WERI-Rb-1 (cell line): Measurements from ENCODE around the gene EFCAB8.
A peak's percentile ranks its signal among the peaks of the same experiment; 100 is the strongest.
"Not testable (repeated sequence)": the region's sequence is repeated elsewhere in the genome, so short reads cannot be mapped to it uniquely, and the experiment has no call there.

Experiments
- DNase-seq: peaks from one replicate; pipeline ENCODE4 v3.0.0-alpha.2; 2020
- H3K27ac ChIP-seq: fragments of 250-450 bp; sonication (Bioruptor Pico); 2 replicates; pipeline ENCODE4 v1.5.1; 2020; ENCODE audit warnings: mild to moderate bottlenecking, moderate library complexity
- H3K27me3 ChIP-seq: fragments of 250-450 bp; sonication (Bioruptor Pico); 2 replicates; pipeline ENCODE4 v1.5.1; 2021; ENCODE audit warnings: mild to moderate bottlenecking, low read depth, moderate library complexity; ENCODE audit not compliant: insufficient read depth, severe bottlenecking
- H3K36me3 ChIP-seq: fragments of 250-450 bp; sonication (Bioruptor Pico); 2 replicates; pipeline ENCODE4 v1.5.1; 2020; ENCODE audit warnings: mild to moderate bottlenecking, moderate library complexity
- H3K4me3 ChIP-seq: 2 replicates; pipeline ENCODE4 v1.5.1; 2011; ENCODE audit warnings: low read depth, mild to moderate bottlenecking, control low read depth, low read length
- H3K9me3 ChIP-seq: fragments of 250-450 bp; sonication (Bioruptor Pico); 2 replicates; pipeline ENCODE4 v1.5.1; 2021; ENCODE audit warnings: mild to moderate bottlenecking, moderate library complexity; ENCODE audit not compliant: severe bottlenecking
- CTCF ChIP-seq: IDR thresholded peaks from 2 replicates; pipeline ENCODE4 v1.5.1; 2011; ENCODE audit warnings: low read depth, mild to moderate bottlenecking, control low read depth, inconsistent platforms, low read length

EFCAB8 gene

DNA sequence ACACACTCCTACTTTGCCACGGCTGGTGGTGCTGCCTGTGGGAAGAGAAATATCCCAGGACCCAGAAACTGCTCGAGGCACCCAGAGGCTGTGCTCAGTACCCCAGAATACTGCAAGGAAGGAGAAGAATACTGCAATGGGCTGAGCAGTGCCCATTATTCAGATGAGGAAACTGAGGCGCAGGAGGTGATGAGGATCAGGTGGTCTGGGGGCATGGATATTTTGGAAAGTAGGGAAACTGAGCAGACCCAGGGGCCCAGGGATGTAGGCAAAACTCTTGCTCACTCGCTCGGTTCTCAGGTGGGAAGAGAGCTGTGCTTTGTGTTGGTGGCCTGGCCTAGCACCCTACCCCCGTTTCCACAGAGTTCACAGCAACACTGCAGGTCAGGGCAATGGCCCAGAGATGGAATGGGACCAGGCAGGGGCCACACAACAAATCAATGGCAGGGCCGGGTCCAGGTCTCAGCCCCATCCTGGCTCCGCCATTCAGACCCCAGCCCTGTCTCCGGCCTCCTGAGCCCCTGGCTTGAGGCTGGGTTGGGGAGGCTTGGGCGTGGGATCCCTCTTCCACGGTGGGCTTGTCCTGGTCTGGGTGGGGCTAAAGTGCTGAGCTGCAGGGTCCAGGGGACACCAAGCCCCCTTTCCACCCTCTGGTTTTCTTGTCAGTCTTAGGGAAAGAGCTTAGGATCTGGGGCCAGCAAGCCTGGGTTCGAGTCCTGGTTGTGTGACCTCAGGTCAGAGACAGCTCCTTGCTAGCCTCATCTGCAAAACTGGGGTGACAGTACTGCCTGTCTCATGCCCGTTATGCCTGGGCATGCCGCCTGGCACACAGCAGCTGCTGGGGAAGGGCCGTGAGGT lies 111.6 kb downstream of the EFCAB8 start:
- no peaks in the 10 kb centered on the region for H3K9me3 ChIP-seq
- H3K27me3 ChIP-seq: no peaks in the 10 kb centered on the region
- no peak for TF ChIP-seq CTCF
- H3K4me3 ChIP-seq: no peak overlapping the region
- H3K27ac ChIP-seq: no peak overlapping the region
- no peak for DNase-seq
- H3K36me3 ChIP-seq: no peaks in the 10 kb centered on the region

DNA sequence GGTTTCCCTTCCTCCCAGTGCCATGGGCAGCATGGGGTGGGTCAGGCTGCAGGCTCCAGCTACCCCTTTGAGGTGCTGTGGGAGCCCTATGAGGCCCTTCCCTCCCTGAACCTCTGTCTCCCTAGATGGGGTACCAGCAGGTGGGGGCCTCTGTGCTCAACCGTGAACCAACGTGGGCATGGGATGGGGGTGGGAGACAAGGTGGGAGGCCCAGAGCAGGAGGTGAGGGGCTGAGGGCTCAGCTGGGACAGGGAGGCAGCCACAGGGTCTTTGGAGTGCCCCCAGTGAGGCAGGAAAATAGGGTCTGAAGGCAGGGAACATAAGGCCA lies 112.2 kb downstream of the EFCAB8 start:
- H3K9me3 ChIP-seq: no peaks in the 10 kb centered on the region

GRCh38 chr20:32971703-32972161 lies 113.0 kb downstream of the EFCAB8 start:
- Histone ChIP-seq H3K27me3 (no peaks in the 10 kb centered on the region), H3K36me3 (no peaks in the 10 kb centered on the region), H3K9me3 (peaks cover 5% of the 10 kb centered on the region), H3K27ac (peak overlapping the region; percentile 71), H3K4me3 (no peak overlapping the region)
- no peak for TF ChIP-seq CTCF
- DNase-seq: no peak

More for the DNA sequence above, 112.2 kb downstream of the EFCAB8 start:
- no peak for DNase-seq
- no peaks in the 10 kb centered on the region for H3K27me3 ChIP-seq
- H3K4me3 ChIP-seq: no peak overlapping the region
- H3K27ac ChIP-seq: no peak overlapping the region
- H3K36me3 ChIP-seq: no peaks in the 10 kb centered on the region
- TF ChIP-seq CTCF: no peak

GRCh38 chr20:32972181-32973076 lies 113.7 kb downstream of the EFCAB8 start:
- peaks cover 8% of the 10 kb centered on the region for H3K9me3 ChIP-seq
- no peak for TF ChIP-seq CTCF
- H3K27me3 ChIP-seq: no peaks in the 10 kb centered on the region
- H3K27ac ChIP-seq: peak overlapping the region; percentile 71
- no peak overlapping the region for H3K4me3 ChIP-seq
- DNase-seq: no peak
- no peaks in the 10 kb centered on the region for H3K36me3 ChIP-seq

GRCh38 chr20:32973077-32973717 lies 114.5 kb downstream of the EFCAB8 start:
- H3K9me3 ChIP-seq: peaks cover 12% of the 10 kb centered on the region
- TF ChIP-seq CTCF: no peak
- no peak overlapping the region for H3K27ac ChIP-seq
- H3K4me3 ChIP-seq: no peak overlapping the region
- H3K36me3 ChIP-seq: no peaks in the 10 kb centered on the region
- no peak for DNase-seq
- H3K27me3 ChIP-seq: no peaks in the 10 kb centered on the region

GRCh38 chr20:32974204-32975064 lies 115.7 kb downstream of the EFCAB8 start:
- not testable (repeated sequence) for H3K4me3 ChIP-seq, H3K27me3 ChIP-seq, H3K36me3 ChIP-seq, DNase-seq
- Histone ChIP-seq H3K27ac (peak overlapping the region; percentile 49), H3K9me3 (peaks cover 12% of the 10 kb centered on the region)

DNA sequence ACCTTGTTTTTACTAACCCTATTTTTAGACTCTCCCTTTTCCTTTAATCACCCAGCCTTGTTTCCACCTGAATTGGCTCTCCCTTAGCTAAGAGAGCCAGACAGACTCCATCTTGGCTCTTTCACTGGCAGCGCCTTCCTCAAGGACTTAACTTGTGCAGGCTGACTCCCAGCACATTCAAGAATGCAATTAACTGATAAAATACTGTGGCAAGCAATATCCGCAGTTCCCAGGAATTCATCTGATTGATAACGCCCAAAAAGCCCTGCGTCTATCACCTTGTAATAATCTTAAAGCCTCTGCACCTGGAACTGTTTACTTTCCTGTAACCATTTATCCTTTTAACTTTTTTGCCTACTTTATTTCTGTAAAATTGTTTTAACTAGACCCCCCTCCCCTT lies 116.4 kb downstream of the EFCAB8 start:
- not testable (repeated sequence) for H3K36me3 ChIP-seq, DNase-seq, H3K27me3 ChIP-seq, H3K27ac ChIP-seq, H3K4me3 ChIP-seq
- peaks cover 12% of the 10 kb centered on the region for H3K9me3 ChIP-seq
